H54 (cell line): Measurements from ENCODE around the gene RASSF1.

ENCODE experiments used
- DNase-seq: peaks from one replicate; pipeline ENCODE4 v3.0.0; 2011; ENCODE audit warnings: low spot score, mixed read lengths; ENCODE audit not compliant: insufficient read length
- FAIRE-seq: peaks from 3 replicates; lab custom pipeline; 2011; peaks lifted over from hg19 to GRCh38; lab: Jason Lieb, UNC
- POLR2A ChIP-seq: IDR thresholded peaks from 2 replicates; pipeline ENCODE4 v1.6.1; 2011; ENCODE audit warnings: low read depth, mild to moderate bottlenecking, low read length

Gene RASSF1

DNA sequence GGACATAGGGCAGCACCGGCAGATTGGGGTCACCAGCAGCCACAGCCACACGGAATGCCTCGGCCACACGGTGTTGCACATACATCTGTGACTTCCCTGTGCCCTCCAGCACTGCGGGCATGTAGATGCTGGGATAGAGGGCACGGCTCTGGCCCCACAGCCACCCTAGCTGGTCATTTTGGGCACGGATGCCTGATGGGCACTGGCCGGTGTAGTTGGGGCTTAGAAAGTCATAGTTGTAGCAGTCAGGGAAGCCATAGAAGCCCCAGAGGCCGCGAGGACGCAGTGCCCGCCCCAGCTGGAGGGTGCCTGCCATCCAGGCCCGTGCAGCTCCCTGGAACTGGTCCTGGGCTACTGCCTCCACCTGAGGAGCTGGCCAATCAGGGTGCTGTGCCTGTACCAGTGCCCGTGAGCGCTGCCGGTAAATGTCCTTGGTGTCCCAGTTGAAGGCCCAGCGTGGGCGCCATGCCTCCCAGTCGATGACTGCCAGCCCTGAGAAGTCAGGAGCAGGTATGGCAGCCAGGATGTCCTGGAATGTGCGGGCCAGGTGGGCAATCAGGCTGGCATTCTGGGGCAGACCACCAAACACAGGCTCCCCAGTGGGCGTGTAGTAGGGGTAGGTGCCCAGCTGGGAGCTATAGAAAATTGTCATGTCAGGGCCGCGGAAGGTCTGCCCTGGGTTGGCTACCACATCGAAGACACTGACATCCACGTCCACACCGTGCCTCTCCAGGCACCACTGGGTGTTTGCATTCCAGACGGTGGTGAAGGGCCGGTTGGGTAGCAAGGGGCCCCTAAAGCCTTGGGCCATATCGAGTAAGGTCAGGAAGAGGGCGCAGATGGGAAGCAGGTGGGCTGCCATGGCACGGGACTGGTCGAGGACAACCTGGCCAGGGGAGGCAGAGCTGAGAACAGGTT lies 38.3 kb downstream of the RASSF1 start:
- TF ChIP-seq POLR2A = no peak
- no peak for FAIRE-seq
- no peak for DNase-seq

DNA sequence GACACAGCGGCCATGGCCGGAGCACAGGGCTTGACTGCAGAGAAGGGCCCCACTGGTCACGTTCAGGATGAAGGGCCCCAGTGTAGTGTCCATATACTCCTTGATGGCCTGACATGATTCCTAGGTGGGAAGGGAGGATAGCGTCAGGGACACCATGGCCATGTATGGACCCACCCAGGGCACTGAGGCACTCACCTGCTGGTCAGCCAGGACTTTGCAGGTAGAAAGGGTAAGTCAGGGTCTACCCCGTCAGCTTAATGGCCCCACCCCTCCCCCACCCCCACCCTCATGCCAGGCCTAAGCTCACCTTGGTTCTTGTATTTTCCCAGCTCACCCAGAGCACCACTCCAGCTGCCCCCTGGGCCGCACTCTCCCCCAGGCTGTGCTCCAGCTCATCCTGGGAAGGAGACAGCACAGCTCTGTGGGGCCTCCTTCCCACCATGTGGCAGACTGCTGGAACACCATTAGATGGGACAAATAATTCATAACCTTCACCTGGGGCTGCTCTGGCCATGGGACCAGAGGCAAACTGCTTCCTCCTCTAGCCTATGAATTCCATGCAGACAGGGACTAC lies 39.9 kb downstream of the RASSF1 start:
- no peak for TF ChIP-seq POLR2A

DNA sequence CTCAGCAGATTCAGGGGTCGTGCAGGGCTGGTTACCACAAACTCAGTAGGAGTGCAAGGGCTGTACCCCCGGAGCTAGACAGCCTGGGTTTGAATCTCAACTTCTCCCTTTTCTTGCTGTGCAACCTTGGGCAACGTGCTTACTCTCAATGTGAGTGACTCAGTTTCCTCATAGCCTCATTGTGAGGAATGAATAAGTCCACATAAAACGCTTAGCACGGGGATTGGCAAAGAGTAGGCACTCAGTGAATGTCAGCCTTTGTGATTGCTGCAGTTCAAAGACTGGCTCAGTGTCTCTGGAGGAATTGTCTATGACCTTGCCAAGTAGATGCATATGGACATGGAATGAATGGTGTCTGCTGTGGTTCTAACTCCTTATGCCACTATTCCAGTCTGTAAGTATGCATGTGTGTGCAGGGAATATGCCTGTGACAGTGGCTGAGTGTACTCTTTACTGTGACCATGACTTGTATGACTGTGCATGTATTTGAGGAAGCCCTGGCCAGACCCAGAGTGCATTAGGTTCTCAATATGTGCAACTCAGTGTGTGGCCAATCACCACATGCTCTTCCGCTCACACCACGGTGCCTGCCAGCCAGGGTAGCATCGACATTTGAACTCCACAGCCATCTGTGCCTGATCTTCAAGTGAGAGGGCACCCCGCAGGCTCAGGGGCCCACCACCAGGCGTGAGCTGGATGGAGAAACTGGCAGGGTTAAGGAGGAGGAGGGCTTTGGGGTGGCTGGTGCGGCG lies 40.5 kb downstream of the RASSF1 start:
- TF ChIP-seq POLR2A = no peak
- DNase-seq (no peak), FAIRE-seq (no peak)

More for the DNA sequence above, 39.9 kb downstream of the RASSF1 start:
- DNase-seq (no peak), FAIRE-seq (no peak)

DNA sequence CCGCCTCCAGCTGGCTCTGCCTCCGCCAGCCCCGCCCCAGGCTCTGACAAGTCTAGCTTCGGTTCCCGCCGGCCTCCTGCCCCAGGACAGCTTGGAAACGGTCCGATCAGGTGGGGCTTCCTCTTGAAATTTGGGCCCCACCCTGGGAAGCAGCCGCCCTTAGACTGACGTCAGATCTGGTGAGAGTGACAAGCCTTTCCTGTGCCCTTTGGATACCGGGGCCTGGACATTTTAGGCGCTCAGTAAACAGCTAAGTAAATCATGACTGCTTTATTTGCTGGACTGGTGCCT lies 41.1 kb downstream of the RASSF1 start:
- TF ChIP-seq POLR2A = peak; percentile 29; the same call in 1 of the 2 replicates
- FAIRE-seq (no peak), DNase-seq (peak; percentile 93)

DNA sequence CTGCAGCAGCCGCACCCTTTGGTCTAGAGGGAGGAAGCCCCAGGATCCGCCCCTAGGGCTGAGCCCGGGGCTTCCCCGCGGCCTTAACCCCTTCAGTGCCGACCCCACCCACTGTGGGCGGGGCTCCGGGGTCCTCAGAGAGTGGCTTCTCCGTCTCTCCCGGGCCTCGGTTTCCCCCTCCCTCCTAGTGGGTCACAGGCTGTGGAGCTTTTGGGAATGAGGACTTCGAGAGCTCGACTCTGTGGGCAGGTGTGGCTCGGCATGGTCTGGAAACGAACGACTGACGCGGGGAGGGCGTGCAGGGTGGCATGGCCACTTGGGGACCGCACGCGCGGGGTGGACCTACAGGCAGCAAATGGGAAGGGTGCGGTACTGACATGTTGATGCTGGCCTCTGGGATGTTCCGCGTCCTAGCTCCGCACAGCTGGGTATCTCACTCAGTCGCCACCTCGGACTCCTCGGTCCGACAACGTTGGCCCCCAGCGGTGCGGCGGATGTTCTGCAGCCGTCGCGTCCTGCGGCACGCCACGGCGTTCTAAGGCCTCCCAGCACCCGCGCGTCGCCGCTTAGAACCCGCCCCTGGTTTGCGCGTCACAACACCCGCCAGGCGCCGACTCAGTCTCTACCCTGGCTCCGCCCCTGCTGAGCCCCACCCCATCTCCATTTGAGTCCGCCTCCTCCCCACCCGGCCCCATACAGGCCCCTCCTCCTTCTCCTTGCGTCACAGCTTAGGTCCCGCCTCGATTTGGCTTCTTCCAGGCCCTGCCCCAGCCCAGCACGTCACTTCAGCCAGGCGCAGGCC lies 41.6 kb downstream of the RASSF1 start, which contains the start of the genes HYAL3 and NAA80:
HYAL3 (minus strand) TSS at position 570 of the 802 bp plus-strand sequence. CDS start 3,803 bp downstream, outside the sequence.
NAA80 (minus strand) TSS at position 570 of the 802 bp plus-strand sequence. CDS start 1,942 bp downstream, outside the sequence.
- DNase-seq (peak; percentile 93), FAIRE-seq (peak; percentile 67)
- TF ChIP-seq POLR2A = peak; percentile 95

DNA sequence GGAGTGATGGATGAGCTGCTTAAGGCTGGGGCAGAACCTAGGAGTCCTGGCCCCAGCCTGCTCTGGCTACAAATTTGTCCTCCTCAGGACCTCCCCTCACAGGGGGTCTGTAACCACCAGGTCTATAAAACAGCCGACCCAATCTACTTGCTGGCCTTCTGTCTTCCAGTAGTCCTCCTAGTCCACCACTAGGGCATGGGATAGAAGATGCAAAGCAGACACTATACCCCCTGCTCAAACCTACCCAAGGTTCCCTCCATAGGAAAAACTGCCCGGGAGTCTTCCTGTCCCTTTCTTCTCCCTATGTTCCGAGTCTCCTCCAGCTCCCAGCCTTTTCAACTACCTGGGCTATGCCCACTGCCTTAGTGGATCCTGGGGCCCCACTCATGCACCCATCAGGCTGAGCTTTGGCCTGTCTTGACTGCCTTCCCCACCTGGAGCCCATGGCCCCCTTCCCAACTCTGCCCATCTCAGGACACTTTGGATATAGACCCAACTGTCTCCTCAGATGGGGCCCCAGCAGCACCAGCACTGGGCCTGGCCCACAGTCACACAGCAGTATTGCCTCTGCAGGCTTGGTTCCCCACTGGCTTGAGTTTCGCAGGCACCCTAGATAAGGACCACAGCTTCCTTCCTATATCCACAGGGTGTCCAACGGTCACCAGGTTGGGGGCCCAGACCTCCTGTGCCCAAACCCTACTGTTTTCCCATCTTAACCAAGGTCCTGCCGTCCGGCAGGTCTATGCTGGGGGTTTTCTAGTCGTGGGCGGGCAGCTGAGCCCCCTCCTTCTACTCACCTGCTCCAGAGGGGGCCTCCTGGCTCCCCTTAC lies 42.5 kb downstream of the RASSF1 start:
- no peak for DNase-seq
- no peak for FAIRE-seq
- TF ChIP-seq POLR2A = no peak

DNA sequence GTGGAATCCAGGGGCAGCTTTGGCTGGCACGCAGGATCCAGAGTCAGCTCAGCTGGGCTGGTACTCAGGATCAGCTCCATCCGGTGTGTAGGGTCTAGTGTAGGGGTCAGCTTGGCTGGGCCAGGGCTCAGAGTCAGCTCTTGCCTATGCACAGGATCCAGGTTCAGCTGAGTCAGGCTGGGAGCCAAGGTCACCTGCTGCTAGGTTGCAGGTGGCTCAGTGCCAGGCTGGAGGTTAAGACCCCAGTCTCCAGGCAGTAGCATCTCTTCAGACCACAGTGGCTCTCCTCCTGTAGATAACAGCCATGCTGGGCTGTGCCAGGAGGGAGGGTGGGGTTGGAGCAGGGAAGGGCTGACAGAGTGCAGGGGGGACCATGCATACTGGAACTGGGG lies 43.3 kb downstream of the RASSF1 start:
- no peak for FAIRE-seq
- TF ChIP-seq POLR2A = no peak

DNA sequence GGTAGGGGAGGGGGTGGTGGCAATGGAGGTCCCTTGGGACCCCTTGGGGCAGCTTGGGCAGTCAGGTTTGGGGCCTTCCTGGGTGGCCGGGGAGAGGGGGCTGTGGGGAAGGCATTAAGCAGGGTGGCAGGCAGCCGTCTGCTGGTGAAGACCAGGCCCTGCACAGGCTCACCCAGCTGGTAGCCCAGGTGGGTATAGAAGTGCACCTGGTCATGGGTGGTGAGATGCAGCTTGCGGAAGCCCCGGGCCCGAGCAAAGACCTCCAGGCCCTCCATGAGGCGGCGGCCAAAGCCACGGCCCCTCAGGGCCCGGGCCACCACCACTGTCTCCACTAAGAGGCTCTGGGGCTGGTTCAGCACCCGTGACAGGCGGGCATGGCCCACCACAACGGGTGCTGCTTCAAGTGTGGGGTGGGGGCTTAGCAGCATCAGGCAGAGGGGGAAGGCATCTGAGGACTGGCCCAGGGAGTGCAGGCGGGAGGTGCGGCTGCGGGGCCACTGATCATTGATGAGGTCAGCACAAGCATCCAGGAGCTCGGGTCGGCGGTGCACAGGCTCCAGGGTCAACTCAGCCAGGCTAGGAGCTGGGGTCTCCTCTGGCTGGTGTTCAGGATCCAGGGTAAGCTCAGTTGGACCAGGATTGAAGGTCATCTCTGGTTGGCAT lies 43.8 kb downstream of the RASSF1 start:
- DNase-seq = no peak
- FAIRE-seq = no peak
- TF ChIP-seq POLR2A = no peak

More for the DNA sequence above, 43.3 kb downstream of the RASSF1 start:
- no peak for DNase-seq

DNA sequence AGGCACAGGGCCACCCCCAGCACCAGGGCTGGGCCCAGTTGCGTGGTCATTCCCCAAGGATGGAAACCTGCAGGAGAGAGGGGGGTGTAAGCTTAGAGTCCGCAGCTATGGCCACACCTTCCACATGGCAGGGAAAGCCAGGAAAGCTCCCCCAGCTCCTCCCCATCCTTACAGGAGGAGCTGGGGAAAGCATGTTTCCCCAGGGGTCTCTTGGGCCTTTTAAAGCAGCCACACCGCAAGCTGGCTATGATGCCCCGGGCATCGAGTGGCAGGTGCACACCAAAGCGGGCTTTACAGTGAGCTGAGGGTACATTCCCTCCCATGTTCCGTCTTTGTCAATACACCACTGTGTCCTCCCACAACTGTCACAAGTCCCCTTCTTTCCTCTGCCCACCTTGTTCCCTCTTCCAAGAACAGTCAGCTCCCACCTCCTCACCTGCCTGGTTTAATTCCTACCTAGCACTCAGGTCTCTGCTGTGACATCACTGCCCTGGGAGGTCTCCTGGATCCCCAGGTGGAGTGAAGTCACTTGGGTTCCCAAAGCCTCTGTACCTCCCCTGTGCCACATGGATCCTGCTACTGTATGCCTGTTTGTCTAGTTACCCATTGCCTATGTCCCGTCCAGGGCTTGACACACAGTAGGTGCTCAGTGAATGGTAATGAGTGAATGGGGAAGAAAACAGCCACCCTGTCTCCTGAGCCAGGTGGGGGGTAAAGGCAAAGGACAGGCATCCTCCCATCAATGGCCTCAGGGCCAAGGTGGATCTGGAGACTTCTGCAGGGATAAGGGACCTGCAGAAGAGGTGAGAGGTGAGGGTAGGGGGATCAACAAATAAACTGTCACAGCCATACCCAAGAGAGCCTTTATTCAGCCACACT lies 44.8 kb downstream of the RASSF1 start:
- DNase-seq (no peak), FAIRE-seq (no peak)
- TF ChIP-seq POLR2A = no peak

DNA sequence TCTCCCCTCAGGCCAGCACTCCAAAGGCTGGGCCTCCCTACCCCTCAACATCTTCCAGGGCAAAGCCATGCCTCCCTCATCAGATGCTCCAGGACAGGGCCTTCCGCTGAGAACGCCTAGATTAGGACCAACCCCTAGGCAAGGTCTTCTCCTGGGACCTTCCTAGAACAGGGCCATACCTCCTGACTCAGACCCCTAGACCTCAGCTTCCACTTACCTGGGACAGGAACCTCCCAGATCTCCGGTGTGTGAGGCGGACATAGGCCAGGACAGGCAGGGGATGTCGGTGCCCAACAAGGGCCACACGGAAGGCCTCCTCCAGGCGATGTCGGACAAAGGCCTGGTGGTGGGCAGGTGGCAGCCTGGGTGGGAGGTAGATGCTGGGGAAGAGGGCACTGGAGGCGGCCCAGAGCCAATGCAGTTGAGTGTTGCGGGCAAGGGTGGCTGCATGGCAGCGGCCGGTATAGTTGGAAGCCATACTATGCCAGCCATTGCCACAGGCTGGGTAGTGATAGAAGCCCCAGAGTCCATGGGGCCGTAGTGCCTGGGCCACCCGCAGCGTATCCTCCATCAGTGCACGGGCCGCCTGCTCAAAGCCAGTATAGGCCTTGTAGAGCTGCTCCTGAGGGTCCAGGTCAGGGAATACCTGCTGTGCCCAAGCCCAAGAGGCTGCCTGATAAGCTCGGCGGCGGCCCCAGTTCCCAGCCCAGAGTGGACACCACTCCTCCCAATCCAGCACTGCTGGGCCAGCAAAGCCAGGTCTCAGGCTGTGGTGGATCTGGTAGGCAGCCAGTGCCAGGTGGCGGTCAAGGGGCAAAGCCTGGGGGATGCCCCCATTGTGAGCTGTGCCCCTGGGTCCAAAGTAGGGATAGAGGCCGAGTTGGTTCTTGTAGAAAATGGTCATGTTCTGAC lies 45.9 kb downstream of the RASSF1 start:
- DNase-seq (no peak), FAIRE-seq (no peak)
- no peak for TF ChIP-seq POLR2A

DNA sequence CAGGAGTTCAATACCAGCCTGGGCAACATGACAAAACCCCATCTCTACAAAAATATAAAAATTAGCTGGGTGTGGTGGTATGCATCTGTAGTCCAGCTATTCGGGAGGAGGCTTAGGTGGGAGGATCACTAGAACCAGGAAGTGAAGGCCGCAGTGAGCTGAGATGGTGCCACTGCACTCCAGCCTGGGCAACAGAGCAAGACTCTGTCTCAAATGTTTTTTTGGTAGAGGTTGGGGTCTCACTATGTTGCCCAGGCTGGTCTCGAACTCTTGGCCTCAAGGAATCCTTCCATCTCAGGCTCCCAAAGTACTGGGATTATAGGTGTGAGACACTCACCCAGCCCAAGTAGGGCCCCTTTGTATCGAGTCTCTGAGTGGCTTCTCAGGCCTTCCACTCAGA lies 46.5 kb downstream of the RASSF1 start:
- no peak for TF ChIP-seq POLR2A
- no peak for FAIRE-seq
- no peak for DNase-seq
